HG03558 (cell line): ENCODE data around the gene GIGYF1.

Experiments
- ATAC-seq: cut with Tn5 transposase; IDR thresholded peaks from one replicate; pipeline ENCODE4 v1.9.1; 2021; ENCODE audit warnings: moderate number of reproducible peaks; ENCODE audit not compliant: unreplicated experiment; ENCODE audit errors: extremely low read depth

The GIGYF1 gene

GRCh38 chr7:100640517-100641440 lies 53.3 kb downstream of the GIGYF1 start:
- no peak for ATAC-seq

GRCh38 chr7:100639995-100640516 lies 54.0 kb downstream of the GIGYF1 start:
- no peak for ATAC-seq

- no peak for ATAC-seq
Measured at GRCh38 chr7:100632951-100633717, 60.9 kb downstream of the GIGYF1 start.

GRCh38 chr7:100630066-100630465 lies 64.0 kb downstream of the GIGYF1 start:
- ATAC-seq: no peak
